NCI-H2029 treated with DMSO at 0.1 percent for 48 hours (cell line): ENCODE measurements around the gene ZNF592.
"Not testable (repeated sequence)": the region's sequence is repeated elsewhere in the genome, so short reads cannot be mapped to it uniquely, and the experiment has no call there.

ENCODE experiments used
- DNase-seq: peaks from one replicate; lab custom pipeline; 2025; lab: John Stamatoyannopoulos, UW

Gene ZNF592

DNA sequence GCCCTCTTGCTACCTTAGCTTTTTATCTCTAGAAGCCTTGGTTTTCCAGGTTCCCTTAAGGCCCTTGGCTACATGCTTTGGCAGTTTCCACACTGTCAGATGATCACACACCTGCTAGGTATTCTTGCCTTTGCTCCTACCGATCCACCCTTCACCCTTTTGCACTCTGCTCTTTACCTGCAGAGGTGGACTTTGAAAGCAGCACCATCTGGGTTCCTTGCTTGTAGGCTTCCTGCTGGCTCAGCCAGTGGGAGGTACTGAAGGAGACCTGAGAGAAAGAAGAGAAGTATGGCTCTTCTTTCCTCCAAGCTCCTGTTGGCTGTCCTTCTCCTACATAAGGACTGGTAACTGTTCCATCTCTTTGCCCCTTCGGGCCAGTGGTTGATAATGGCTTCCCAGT, 7.3 kb upstream of the ZNF592 start:
- no peak for DNase-seq

DNA sequence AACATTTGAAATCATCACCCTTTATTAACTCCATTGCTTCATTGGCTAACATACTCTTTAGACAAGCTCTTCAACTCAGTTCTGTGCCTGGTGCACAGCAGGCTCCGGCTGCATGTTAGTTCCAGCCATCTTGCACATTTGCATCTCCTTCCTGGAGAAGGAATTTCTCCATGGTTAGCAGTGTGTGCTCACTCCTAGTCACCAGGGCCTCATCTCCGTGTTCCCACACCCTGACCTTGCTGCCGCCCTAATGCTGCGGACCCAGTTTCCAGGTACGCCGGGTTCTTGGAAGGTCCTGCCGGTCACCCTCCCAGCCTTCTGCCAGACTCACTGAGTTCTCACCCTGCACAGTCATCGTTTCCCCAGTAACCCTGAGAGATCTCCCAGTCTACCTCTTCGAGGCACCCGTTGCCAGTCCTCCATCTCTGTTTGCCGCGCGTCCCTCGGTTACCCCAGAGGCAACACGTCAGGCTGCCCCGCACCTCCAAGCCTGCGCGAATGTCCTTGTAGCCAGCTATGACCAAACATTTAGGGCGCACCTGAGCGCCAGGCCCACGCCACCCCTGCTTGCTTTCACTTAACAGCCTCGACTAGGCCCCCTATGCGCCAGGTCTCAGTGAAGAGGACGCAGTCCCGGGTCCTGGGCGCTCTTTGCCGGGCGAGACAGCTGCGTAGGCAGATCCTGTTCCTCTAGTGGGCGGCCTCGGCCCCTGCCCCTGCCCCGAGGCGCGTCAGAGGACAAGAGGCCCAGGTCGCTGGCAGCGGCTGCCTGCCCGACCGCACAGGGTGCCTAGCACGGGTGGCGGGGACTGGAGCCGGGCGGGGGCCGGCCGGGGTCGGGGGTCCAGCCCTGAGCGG, 747 bp upstream of the ZNF592 start:
- no peak for DNase-seq

DNA sequence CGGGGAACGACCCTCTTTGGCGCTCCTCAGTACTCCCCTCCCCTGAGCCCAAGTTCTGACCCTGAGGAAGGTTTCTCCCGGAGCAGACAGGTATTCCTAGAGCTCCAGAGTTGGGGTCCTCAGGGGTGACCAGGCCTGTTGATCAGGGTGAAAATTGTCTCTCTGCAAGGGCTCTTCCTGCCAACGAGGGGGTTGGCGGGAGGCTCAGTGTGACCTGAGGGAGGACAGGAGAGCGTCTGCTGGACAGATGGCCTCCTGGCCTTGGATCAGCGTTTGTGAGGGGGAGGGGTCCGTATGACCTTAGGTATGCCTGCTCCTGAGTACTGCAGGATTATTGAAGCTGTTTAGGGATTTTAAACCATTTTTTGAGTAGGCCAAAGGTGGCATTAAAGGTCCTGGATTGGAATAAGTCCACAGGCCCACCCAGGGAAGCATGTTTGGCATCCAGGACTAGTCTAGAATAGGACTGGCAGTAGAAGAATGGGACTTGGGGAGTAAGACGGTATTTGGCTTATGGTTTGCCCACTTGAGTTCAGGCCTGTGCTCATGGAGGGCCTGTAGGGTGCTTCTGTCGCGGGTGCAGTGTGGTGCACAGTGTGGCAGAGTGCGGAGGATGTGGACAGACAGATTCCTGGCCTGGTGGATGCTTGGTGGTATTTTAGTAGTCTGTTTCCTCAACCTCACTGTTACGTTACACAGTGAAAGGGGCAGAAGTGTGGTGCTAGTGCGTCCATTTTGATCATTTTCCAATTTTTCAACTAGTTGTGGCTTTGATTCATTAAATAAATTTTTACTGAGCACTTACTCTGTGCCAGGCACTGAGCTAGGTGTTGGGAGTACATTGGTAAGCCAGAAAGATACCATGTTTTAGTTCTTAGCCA, 959 bp downstream of the ZNF592 start:
- no peak for DNase-seq

DNA sequence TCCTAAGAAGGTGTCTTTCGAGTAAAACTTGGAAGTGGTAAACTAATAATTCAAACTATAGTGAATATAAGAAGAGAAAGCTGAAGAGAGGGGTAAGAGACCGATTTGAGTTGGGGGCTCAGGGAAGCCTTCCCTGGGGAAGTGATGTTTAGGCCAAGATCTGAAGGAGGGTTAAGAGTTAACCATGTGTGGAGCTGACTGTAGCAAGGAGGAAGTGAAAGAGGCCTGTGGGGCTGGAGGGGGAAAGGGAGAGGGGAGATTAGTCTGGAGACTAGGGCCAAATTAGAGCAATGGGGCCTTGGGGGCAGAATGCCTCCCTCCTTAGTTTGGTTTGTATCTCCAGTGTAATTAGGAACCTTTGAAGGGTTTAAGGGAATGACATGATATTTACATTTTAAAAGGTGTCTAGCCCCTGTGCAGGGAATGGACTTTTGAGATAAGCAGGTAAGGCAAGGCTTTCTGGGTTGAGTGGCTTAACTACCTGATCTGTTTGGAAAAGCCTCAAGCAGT, 2.2 kb downstream of the ZNF592 start:
- DNase-seq: no peak

DNA sequence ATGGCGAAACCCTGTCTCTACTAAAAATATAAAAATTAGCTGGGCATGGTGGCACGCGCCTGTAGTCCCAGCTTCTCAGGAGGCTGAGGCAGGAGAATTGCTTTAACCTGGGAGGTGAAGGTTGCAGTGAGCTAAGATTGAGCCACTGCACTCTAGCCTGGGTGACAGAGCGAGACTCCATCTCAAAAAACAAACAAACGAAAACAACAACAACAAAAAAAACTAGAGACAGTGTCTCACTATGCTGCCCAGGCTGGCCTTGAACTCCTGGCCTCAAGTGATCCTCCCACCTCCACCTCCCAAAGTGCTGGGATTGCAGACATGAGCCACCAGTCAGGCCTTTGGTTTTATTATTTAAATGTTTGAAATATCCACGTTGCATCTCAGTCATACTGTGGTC, 3.3 kb downstream of the ZNF592 start:
- DNase-seq: not testable (repeated sequence)

DNA sequence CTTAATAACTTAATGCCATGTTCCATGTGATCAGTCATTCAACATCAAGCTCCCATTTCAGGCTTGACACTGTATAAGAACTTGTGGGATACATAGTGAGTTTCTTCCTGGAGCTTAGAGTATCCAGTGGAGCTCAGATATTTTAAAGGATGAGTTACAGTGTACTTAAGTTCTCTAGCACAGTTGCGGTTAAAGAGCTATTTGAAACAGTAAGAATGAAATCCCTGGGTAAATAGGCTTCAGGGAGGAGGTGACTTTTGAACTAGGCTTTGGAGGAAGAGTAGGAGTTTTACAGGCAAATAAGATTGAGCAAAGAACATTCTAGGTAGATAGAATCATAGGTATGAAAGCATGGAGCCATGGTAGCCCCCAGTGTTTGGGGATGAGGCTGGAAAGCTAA, 3.8 kb downstream of the ZNF592 start:
- DNase-seq: no peak

DNA sequence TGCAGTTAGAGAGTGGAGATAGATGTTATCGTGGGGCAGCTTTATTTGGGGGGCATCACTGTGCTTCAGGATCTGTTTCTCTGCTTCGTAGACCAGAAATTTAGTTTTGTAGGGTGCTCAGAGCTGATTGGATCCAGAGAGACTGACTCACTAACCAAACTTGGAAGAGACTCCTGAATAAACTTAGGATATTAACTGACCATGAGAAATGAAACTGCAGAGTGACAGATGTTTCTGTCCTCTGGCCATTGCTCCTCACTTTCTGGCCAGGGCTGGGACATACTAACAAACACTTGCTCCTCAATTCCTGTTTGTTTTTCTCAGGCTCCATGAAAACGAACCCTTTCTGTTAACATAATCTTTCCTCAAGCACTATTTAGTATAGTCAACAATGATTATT, 4.3 kb downstream of the ZNF592 start:
- DNase-seq: no peak

GRCh38 chr15:84754889-84755288, 6.5 kb downstream of the ZNF592 start:
- DNase-seq: not testable (repeated sequence)

GRCh38 chr15:84755736-84756527, 7.5 kb downstream of the ZNF592 start:
- no peak for DNase-seq

DNA sequence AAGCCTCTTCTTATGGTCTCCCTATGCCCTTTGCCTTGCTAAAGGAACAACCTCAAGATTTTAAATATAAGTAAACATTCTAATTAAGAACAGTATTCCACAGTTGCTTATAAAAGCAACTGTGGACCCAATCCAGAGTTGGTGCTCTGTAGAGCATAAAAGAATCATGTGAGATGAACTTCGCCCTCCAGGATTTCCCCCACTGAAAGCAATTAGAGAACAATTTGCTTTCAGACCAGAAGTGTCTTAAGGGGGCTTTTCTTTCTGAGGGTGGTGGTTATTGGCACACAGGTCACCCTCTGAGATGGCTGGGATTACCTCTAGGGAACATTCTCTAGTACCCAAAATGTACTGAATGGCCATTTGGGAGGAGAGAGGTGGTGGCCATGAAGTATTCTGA, 10.6 kb downstream of the ZNF592 start:
- no peak for DNase-seq

DNA sequence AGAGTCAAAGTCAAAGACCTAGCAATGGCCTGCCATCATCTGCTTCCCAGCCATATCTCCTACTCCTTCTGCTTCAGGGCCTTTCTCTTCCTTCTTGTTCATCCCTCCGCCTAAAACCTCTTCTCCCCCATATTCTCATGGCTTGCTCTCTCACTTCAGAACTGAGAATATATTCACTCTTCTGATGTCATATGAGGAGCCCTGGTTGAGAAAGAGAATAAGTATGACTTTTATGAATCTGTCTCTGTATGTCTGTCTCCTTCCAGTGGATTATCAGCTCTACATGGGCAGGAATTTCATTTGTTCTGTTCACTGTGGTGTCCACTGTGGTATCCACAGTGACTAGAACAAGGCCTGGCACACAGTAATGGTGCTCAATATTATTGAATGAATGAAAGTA, 11.8 kb downstream of the ZNF592 start:
- no peak for DNase-seq

DNA sequence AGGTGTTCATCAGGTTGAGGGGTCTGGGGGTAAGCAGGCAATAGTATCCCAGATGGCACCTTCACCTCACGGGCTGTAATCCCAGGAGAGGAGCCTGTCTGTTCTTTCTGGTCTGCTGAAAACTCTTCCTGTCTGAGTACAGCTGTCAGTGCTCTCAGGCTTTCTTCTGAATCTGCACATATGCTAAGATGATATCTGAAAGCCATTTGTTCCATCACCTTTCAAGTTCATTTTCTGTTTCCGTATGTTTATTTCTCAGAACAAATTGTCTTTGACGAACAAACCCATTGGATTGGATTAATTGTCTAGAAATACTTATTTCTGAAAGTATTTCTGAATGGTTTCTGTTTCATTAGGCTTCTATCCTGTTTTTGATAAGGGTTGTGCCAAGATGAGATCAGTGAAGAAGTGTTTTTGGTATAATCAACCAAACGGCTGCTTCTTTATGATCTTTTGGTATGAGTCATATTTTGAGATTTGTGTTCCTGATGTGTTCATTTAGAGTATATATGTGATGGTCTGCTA, 13.3 kb downstream of the ZNF592 start:
- no peak for DNase-seq

GRCh38 chr15:84762840-84763572, 14.6 kb downstream of the ZNF592 start:
- no peak for DNase-seq

DNA sequence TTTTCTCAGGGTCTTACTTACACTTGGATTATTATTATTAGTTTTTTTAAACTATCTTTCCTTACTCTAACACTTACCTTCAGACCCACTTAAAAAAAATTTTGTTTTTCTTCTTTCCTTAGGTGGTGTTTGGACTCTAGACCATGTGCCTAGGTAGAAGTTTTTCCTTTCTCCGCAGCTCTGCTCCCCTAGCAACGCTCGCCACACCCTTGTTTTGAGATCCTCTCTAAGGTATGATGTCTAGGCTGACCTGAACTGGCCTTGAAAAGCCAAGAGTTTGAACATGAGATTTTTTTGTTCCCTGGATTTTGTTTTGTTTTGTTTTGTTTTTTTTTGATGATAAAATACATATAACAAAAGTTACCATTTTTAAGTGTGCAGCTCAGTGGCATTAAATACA, 16.2 kb downstream of the ZNF592 start:
- no peak for DNase-seq

GRCh38 chr15:84764989-84765388, 16.6 kb downstream of the ZNF592 start:
- DNase-seq: no peak

GRCh38 chr15:84765675-84766074, 17.3 kb downstream of the ZNF592 start:
- no peak for DNase-seq

- DNase-seq: no peak
Observed at GRCh38 chr15:84766461-84767035, 18.2 kb downstream of the ZNF592 start.

DNA sequence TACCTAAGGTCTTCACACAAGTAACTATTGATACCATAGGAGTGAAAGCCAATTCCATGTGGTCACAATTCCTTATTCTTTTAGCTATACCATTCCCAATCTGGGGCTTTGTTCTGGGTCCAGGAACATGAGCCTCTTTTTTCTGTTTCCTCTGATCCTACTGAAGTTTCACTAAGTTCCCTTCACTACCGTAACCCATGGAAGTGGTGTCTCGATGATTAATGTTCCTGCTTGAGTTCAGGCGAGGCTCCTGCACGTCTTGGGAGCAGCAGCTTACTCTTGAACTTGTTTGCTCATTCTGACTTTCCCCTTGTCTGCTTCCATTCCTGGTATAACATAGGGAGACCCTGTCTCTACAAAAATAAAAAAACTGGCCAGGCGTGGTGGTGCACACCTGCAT, 23.6 kb downstream of the ZNF592 start:
- DNase-seq: no peak

GRCh38 chr15:84772467-84772866, 24.1 kb downstream of the ZNF592 start:
- DNase-seq: no peak

DNA sequence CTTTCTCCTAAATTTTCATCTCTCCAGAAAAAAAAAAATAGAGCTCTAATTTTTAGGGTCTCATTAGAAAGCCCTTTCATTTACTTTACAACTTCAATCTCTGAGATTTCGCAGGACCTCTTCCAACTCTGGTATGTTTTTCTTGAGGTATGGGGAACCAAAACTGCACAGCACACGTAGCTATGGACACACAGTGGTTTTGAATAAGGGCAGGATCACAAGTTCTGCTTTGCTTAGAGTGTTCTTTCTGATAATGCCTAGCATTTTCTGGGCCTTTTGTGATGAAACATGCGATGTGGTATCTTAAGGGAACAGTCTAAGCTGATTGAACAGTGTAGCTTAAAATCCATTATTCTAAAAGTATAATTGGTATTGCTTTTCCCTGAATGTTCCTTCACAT, 25.3 kb downstream of the ZNF592 start:
- DNase-seq: no peak
